ENCODE data around the gene SYNDIG1. TPM values are rescaled to one million over a fixed set of nuclear protein-coding genes. Genes with fewer than 3 reads are reported as not detected.

Gene SYNDIG1
- total and polyA plus RNA-seq, 2 of the 4 experiments (the other 2 are of a cell fraction) = not detected

DNA sequence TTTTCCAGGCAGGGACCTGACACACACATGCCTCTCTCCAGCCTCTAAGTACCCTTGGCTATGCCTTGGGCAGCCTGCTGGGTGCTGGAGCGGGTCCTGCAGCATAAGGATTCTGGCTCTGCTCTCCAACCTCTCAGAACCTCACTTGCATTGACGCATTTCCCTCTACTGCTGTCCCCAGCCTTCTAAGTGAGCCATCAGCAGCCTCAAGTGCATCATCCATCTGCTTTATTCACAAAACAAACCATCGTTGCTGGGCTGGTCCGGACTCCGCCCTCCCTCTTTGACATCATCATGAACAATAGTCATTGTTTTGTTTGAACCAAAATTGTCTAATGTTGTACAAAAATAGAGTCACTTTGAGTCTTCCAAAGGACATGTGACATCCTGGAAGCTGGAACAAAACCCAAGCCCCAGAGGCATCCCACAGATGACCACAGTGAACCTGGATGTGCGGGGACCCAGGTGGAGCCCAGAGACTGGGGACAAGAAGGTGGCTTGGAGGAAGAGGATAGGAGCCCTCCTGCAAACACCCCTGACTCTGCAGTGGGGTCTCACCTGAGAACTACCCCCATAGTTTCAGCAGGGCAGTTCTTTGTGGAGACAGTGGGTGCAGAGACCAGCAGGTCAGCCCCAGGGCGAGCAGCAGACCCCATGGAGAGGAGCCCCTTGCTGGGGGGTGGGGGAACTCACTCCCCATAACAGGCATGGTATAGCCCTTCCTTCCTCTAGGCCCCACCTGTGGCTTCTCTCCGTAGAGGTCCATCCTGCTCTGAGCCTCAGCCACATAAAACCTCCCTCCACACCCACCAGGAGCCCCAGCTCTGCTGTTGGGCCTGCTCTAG, 230.1 kb downstream of the SYNDIG1 start:
- Histone ChIP-seq H4K8ac (ENCODE audit: low read depth in 2 of 2, low read length in 2 of 2) (no peak overlapping the region), H2AFZ (replicated peaks; ENCODE audit: low read length, poor library complexity) (no peak overlapping the region), H4K5ac (ENCODE audit: low read depth, low read length) (no peak overlapping the region), H4K91ac (ENCODE audit: insufficient read depth, low read depth, low read length) (no peak overlapping the region), H2AK9ac (replicated peaks; ENCODE audit: low read depth, low read length, poor library complexity) (no peak overlapping the region), H3K36me3 (ENCODE audit: control insufficient read depth, insufficient read depth, low read length) (no peaks in the 10 kb centered on the region), H3K18ac (ENCODE audit: low read depth, low read length) (no peak overlapping the region), H2BK5ac (ENCODE audit: low read depth, low read length, poor library complexity, severe bottlenecking) (no peak overlapping the region), H2BK15ac (ENCODE audit: low read depth, low read length) (no peak overlapping the region), H3K9me1 (ENCODE audit: insufficient read depth, low read length) (no peaks in the 10 kb centered on the region), H3K27me3 (ENCODE audit: control insufficient read depth, insufficient read depth, low read length) (peaks cover 49% of the 10 kb centered on the region), H4K20me1 (ENCODE audit: insufficient read depth, low read length) (no peaks in the 10 kb centered on the region), H3K4me1 (ENCODE audit: control insufficient read depth, insufficient read depth, low read length) (no peaks in the 10 kb centered on the region), H3K56ac (ENCODE audit: extremely low read depth, insufficient read depth, low read length) (no peak overlapping the region), H3K4me3 (ENCODE audit: insufficient read depth, low read depth, low read length) (no peak overlapping the region), H3K9ac (ENCODE audit: low read depth, low read length) (no peak overlapping the region), H2AK5ac (ENCODE audit: low read depth, low read length) (no peak overlapping the region), H3K4me2 (ENCODE audit: low read depth, low read length) (no peak overlapping the region), H3K14ac (replicated peaks; ENCODE audit: low read depth, low read length) (no peak overlapping the region), H3K79me1 (ENCODE audit: low read depth in 1 of 2, low read length in 2 of 2) (no peaks in the 10 kb centered on the region), H3K27ac (ENCODE audit: insufficient read depth, low read length) (no peak overlapping the region), H2BK120ac (ENCODE audit: low read depth, low read length) (no peak overlapping the region), H3K9me3 (ENCODE audit: control insufficient read depth, insufficient read depth, low read length) (no peaks in the 10 kb centered on the region), H3K23ac (ENCODE audit: low read depth, low read length) (no peak overlapping the region), H3K4ac (ENCODE audit: low read depth, low read length) (no peak overlapping the region), H2BK20ac (ENCODE audit: low read depth, low read length) (no peak overlapping the region)
- ChIA-PET CTCF (no interaction called here), POLR2A (ENCODE audit: unreplicated experiment) (no interaction called here)
- WGBS, 2 experiments (ENCODE audit: extremely low coverage in 2 of 2, insufficient read length in 1 of 2) = 80% methylated on average over 1 of the region's 8 CpGs; no CpG with 5 or more reads in 1 of the 2 experiments
- in situ Hi-C loops (cut with MboI; ENCODE audit: low sequenced_read_pairs) (no loop called here), dilution Hi-C loops (cut with HindIII; ENCODE audit: low sequenced_read_pairs, unreplicated experiment) (no loop called here), intact Hi-C loops (cut with micrococcal nuclease) (no loop called here)
- no TSS peak for BruUV-seq (replicated peaks)
- TF ChIP-seq, protein P1, sequence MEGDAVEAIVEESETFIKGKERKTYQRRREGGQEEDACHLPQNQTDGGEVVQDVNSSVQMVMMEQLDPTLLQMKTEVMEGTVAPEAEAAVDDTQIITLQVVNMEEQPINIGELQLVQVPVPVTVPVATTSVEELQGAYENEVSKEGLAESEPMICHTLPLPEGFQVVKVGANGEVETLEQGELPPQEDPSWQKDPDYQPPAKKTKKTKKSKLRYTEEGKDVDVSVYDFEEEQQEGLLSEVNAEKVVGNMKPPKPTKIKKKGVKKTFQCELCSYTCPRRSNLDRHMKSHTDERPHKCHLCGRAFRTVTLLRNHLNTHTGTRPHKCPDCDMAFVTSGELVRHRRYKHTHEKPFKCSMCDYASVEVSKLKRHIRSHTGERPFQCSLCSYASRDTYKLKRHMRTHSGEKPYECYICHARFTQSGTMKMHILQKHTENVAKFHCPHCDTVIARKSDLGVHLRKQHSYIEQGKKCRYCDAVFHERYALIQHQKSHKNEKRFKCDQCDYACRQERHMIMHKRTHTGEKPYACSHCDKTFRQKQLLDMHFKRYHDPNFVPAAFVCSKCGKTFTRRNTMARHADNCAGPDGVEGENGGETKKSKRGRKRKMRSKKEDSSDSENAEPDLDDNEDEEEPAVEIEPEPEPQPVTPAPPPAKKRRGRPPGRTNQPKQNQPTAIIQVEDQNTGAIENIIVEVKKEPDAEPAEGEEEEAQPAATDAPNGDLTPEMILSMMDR (conservative IDR thresholded peaks at IDR 0.05; ENCODE audit: low read depth, low read length) = no peak
- no peak for TF ChIP-seq BHLHE40 (IDR thresholded peaks at IDR 0.05; ENCODE audit: low read depth, low read length)
- TF ChIP-seq, protein P2, sequence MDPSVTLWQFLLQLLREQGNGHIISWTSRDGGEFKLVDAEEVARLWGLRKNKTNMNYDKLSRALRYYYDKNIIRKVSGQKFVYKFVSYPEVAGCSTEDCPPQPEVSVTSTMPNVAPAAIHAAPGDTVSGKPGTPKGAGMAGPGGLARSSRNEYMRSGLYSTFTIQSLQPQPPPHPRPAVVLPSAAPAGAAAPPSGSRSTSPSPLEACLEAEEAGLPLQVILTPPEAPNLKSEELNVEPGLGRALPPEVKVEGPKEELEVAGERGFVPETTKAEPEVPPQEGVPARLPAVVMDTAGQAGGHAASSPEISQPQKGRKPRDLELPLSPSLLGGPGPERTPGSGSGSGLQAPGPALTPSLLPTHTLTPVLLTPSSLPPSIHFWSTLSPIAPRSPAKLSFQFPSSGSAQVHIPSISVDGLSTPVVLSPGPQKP (IDR thresholded peaks at IDR 0.05; ENCODE audit: borderline replicate concordance, low read depth, low read length) = no peak
- no peak for TF ChIP-seq FOS (IDR thresholded peaks at IDR 0.05; ENCODE audit: low read depth, low read length)
- TF ChIP-seq MAFK (IDR thresholded peaks at IDR 0.05; ENCODE audit: low read depth, low read length) = no peak
- no peak for TF ChIP-seq CEBPB (IDR thresholded peaks at IDR 0.05; ENCODE audit: low read depth, low read length)
- TF ChIP-seq RAD21 (IDR thresholded peaks at IDR 0.05; ENCODE audit: low read length) = no peak
- no peak for TF ChIP-seq MXI1 (IDR thresholded peaks at IDR 0.05; ENCODE audit: borderline replicate concordance, low read depth, low read length)
- TF ChIP-seq SMC3 (IDR thresholded peaks at IDR 0.05; ENCODE audit: low read depth, low read length) = no peak
- no peak for TF ChIP-seq RCOR1 (IDR thresholded peaks at IDR 0.05; ENCODE audit: insufficient replicate concordance, low read length)
- DNase-seq (no peak), ATAC-seq (ENCODE audit: low read depth) (no peak)

Data from IMR-90 (cell line).